Measurements from ENCODE around the gene ITGB5. TPM values are rescaled to one million over a fixed set of nuclear protein-coding genes. Genes with fewer than 3 reads are reported as not detected.
A peak's percentile ranks its signal among the peaks of the same experiment; 100 is the strongest.

The ITGB5 gene
- total RNA-seq, 1 experiment from 2014 or later, result 129 TPM

- no peak for DNase-seq (ENCODE audit: low read depth)
Measured at GRCh38 chr3:124896824-124897526, 9.8 kb upstream of the ITGB5 start.

- no peak for DNase-seq (ENCODE audit: low read depth)
Measured at GRCh38 chr3:124895756-124896155, 8.6 kb upstream of the ITGB5 start.

GRCh38 chr3:124893526-124893925 is 6.4 kb upstream of the ITGB5 start:
- DNase-seq (ENCODE audit: low read depth), result no peak

- DNase-seq (ENCODE audit: low read depth), result no peak
Measured at GRCh38 chr3:124890573-124891190, 3.5 kb upstream of the ITGB5 start.

GRCh38 chr3:124888482-124889441 is 1.6 kb upstream of the ITGB5 start:
- no peak for DNase-seq (ENCODE audit: low read depth)

- DNase-seq (ENCODE audit: low read depth), result no peak
Measured at GRCh38 chr3:124887932-124888298, 750 bp upstream of the ITGB5 start.

- DNase-seq (ENCODE audit: low read depth), result peak; percentile 73
Measured at GRCh38 chr3:124886168-124887056, 753 bp downstream of the ITGB5 start.

- peak; percentile 65 for DNase-seq (ENCODE audit: low read depth)
Measured at GRCh38 chr3:124885466-124886167, 1.5 kb downstream of the ITGB5 start.

GRCh38 chr3:124884474-124885101 is 2.6 kb downstream of the ITGB5 start:
- no peak for DNase-seq (ENCODE audit: low read depth)

GRCh38 chr3:124883766-124884473 is 3.2 kb downstream of the ITGB5 start:
- DNase-seq (ENCODE audit: low read depth), result peak; percentile 58

GRCh38 chr3:124882816-124883747 is 4.1 kb downstream of the ITGB5 start:
- DNase-seq (ENCODE audit: low read depth), result peak; percentile 40

- no peak for DNase-seq (ENCODE audit: low read depth)
Measured at GRCh38 chr3:124881976-124882697, 5.0 kb downstream of the ITGB5 start.

- no peak for DNase-seq (ENCODE audit: low read depth)
Measured at GRCh38 chr3:124879337-124879680, 7.9 kb downstream of the ITGB5 start.

- DNase-seq (ENCODE audit: low read depth), result peak; percentile 95
Measured at GRCh38 chr3:124878561-124879336, 8.4 kb downstream of the ITGB5 start.

- no peak for DNase-seq (ENCODE audit: low read depth)
Measured at GRCh38 chr3:124877674-124878073, 9.5 kb downstream of the ITGB5 start.

GRCh38 chr3:124876401-124876878 is 10.7 kb downstream of the ITGB5 start:
- no peak for DNase-seq (ENCODE audit: low read depth)

GRCh38 chr3:124873226-124873625 is 13.9 kb downstream of the ITGB5 start:
- no peak for DNase-seq (ENCODE audit: low read depth)

All from Daoy (cell line).